Limb (tissue), 2 donors: ENCODE measurements around the gene PKLR.
"Not testable (repeated sequence)": the region's sequence is repeated elsewhere in the genome, so short reads cannot be mapped to it uniquely, and the experiment has no call there.

Experiments used
- DNase-seq, 2 donors: peaks; one replicate each; pipeline ENCODE4 v3.0.0-alpha.2; 2016; ENCODE audit errors: extremely low spot score in 2 of 2

The PKLR gene

GRCh38 chr1:155255243-155256007 is 45.8 kb downstream of the PKLR start, which contains the start of gene ENTREP3:
ENTREP3 (minus strand) TSS chr1:155255483; CDS start chr1:155254877, 606 bp downstream.
- peak; percentile 91 to 96 for DNase-seq

GRCh38 chr1:155254714-155255242 is 46.5 kb downstream of the PKLR start:
- peak in 1 of 2 donors; percentile 53 for DNase-seq

DNA sequence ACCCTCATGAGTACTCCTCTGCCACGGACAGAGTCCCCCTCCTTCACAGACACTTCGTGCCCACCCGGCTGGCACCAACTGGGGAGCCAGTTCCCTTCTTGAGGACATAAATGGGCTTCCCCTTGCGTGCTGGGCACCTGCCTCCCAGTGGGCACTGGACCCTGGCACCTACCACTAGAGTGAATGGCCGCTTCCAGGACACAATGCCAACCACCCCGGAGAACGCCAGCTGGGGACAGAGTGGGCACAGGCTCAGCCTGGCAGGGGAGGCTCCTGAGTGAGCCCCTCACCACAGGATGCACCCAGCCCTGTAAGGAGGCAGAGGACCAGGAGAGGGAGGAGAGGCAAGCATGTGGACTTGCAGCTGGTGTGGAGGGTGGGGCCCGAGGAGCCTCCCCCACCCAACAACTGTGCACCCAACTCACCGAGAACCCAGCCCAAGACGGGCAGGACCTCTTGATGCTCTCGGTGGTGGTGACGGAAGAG is 47.0 kb downstream of the PKLR start:
- DNase-seq, result no peak

GRCh38 chr1:155253797-155254196 is 47.4 kb downstream of the PKLR start:
- DNase-seq, result no peak

GRCh38 chr1:155253208-155253607 is 48.0 kb downstream of the PKLR start:
- no peak for DNase-seq

- no peak for DNase-seq
These were observed 49.7 kb downstream of the PKLR start for GRCh38 chr1:155251566-155251965.

DNA sequence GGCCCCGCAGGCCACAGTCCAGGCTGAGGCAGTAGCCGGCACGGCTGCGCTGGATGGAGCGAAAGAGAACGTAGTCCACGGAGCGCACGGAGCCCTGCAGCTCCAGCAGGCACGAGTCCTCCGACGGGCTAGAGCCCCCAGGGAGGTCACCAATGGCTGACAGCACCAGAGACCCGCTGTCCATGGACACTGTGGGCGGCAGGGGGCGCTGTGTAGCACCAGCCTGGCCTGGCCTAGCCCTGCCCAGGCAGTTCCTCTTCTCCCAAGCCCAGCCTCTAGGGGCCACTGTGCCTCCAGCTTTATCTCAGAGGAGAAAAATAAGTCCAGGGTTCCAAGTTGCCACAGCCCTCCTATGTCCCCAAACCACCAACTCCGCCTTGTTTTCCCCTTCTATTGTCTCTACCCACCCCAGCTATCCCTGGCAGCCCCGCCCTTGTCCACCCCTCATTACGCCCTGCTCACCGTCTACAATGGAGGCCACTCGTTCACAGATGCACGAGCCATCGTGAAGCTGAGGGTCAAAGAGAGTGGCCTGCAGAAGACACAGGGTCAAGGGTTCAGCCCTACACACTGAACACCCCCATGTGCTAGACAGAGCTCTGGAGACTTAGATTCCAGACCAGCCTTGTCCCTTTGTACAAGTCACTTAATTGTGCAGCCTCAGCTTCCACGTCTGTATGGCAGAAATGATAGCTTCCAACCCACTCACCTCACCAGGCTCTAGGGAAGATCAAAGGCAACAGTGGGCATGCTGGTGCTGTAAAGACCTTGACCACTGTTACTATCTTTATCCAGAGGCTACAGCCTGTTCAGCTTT is 50.4 kb downstream of the PKLR start:
- peak; percentile 94 for DNase-seq

DNA sequence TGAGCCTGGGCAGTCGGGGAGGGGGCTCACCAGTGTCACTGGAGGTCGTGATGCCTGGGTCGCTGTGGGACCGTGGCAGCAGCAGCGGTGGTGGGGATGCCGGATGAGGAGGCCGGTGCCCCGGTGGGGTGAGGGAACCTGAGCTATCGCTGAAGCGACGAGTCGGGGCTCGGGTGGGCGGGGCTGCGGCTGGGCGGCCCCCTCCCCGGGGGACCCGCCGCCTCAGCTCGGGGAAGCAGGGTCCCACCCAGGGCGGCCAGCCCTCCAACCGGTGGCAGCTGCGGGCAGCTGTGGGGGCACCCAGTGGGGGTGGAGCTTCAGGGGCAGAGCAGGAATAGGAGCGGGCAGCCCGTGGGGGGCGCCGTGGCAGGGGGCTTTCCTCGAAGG is 51.0 kb downstream of the PKLR start:
- DNase-seq, result no peak

DNA sequence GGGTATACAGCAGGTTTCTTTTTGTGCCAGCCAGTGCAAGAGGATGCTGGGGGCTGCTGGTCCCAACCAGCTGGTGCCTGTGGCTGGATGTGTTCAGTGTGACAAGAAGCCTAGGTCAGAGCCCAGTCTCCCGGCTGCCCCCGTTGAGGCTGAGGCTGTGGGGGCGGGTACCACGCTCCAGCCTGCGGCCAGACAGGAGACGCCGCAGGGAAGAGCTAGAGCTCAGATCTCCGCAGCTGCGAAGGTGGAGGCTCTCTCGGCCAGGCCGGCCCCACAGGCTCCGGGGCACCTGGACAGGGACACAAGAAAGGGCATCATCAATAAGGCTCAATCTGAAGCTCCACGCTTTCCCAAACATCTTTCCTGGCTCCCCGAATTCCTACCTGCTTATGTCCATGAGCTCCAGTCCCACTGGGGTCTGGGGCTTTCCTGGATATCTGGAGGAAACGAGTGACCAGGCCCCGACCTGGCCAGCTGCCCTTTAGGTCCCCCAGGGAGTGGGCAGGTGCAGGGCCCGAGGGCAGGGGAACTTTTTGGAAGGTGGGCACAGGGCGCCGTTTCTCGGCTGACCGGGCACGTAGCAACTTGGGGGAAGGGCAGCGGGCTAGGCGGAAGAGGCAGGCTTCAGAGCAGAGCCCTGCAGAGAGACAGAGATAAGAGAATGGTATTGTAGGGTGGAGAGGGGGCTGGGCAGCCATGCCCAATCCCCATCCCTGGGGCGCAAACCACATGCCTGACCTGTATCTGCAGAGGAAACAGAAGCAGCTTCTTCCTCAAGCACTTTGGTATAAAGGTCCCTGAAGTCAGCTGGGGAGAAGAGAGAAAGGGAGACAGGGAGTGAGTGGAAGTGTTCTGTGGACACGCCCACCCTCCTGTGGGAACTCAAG is 53.3 kb downstream of the PKLR start:
- DNase-seq, result no peak

- not testable (repeated sequence) for DNase-seq
These were observed 54.4 kb downstream of the PKLR start for GRCh38 chr1:155246796-155247195.

DNA sequence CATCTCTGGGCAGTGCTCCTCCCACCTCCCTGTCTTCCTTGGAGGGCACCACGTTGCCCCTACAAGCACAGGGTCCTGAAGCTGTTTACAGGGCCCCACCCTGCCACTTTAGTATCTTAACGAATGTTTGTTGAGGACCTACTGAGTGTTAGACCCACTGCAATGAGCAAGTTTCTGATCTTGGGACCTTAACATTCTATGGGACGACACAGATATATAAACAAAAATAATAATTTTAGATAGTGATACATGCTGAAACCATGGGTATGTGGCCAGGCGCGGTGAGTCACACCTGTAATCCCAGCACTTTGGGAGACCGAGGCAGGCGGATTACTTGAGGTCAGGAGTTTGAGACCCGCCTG is 56.1 kb downstream of the PKLR start:
- no peak for DNase-seq

- peak; percentile 98 to 99 for DNase-seq
These were observed 56.7 kb downstream of the PKLR start for GRCh38 chr1:155244368-155245162.

GRCh38 chr1:155242805-155243358 is 58.4 kb downstream of the PKLR start:
- DNase-seq, result no peak

DNA sequence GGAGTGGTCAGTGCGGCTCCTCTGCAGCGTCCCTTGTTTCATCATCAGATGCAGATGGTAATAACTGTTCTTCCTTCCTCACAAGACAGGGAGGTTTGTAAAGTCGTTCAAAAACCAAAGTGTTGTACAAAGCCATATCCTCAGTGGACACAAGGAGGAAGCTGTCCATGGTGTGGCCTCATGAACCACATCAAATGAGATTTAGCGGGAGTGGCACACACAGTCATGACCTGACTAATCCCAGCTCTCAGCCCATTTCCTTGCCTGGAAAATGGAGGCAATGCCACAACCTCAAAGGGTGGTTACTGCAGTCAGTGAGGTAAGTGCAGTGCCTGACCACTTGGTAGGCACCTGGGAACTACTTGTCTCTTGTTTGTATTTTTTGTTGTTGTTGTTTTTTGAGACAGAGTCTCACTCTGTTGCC is 59.4 kb downstream of the PKLR start:
- DNase-seq, result no peak

DNA sequence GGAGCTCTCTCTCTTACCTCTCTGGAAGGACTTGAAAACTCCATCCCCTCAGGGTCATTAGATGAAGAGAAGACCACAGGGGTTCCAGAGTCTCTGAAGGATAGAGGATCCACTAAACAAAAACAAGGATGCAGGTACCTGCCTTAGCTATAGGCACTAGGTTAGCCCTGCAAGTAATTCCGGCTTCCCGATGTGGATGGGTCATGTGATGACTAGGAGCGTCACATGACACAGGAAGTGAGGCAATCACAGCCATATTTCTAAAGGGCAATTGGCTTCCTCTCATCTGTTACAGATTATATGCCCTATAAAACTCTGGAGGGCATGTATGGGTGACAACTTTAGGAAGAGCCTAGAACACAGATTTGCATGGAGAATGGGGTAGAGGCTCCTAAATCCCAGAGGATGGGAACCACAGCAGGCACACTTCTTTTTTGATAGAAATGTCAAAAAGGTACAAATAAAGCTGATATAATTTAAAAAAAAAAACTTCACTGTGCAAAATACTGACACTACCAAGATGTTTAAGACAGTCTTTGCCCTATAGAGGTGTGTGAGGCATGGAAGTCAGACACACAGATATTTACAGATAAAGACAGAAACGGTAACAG is 60.1 kb downstream of the PKLR start:
- peak; percentile 75 to 92 for DNase-seq
